ENCODE data around the gene TNFRSF1A.

TNFRSF1A gene

DNA sequence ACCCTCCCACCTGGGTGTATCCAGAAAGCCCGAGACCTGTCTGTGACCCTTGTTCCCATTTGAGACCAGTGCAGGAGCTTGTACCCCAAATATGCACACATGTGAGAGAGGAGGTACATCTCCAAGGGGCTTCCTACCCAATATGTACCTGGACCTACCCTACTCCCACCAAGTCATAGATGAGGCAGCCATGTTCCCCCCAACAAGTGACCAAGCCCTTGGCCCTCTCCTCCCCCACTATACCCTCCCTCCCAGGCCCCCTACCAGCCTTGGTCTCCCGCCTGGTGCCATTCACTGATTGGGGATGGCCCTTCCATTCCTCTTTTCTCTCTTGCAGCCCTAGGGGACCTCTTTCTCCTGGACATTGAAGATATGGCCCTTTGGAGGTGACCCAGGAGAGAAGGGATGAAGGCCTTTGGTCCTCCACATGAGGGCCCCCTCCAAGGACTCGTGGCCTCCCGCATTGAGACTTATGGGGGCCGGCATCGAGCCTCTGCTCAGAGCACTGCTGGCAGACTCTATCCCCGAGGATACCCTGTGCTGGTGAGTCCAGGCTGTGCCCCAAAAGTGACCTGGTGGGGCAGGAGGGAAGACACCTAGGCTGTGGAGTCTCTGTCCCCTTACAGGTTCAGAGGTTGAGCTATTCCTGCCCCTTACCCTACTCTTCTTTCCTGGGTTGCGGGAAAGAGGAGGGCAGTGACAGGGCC is 29.9 kb downstream of the TNFRSF1A start:
- Mint-ChIP-seq H3K36me3 (ENCODE audit: low read depth) (no peaks in the 10 kb centered on the region), H3K4me3 (peak overlapping the region in 2 of 3 experiments; percentile 21 to 48), H3K4me1 (peaks cover 32% of the 10 kb centered on the region), H3K9me3 (no peaks in the 10 kb centered on the region), H3K27me3 (ENCODE audit: low read depth) (peaks cover 27% of the 10 kb centered on the region), H3K27ac (no peak overlapping the region)
- TF ChIP-seq CTCF (IDR thresholded peaks at IDR 0.05; ENCODE audit: unreplicated experiment in 3 of 3): no peak

DNA sequence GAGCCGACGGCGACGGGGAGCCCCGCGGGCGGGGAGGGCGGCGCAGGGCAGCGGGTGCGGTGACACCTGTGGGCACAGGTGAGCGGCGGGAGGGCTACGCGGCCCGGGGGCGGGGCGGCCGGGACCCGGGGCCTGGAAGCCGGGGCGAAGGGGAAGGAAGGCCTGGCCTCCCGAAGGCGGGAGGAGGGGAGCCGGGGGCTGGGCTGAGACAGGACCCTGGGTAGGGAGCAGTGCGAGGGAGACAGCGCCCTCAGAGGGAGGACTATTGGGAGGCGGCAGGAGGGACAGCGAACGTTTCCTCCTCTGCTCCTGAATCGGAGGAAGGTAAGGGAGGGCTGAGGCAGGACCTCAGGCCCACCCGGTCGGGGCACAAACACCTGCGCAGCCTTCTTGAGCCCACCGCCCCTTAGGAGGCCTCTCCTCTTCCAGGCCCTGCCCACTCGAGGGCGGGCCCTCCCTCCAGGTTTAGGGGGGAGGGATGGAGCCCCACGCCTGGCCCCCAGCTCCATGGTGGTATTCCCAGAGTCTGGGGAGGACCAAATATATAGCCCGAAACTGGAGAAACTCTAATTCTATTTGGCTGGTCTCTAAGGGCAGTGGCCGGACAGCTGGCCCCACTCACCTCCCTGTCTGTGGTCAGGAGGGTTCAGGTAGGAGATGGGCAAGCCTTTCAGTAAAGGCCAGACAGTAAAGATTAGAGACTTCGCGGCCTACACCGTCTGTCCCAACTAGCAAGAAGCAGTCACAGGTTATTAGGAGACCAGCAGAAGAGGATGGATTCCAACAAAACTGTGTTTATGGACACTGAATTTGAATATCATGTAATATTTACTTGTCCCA is 30.9 kb downstream of the TNFRSF1A start:
- Mint-ChIP-seq H3K4me3 (peak overlapping the region in 2 of 3 experiments; percentile 38 to 58), H3K9me3 (no peaks in the 10 kb centered on the region), H3K4me1 (peaks cover 37% of the 10 kb centered on the region), H3K36me3 (ENCODE audit: low read depth) (no peaks in the 10 kb centered on the region), H3K27me3 (ENCODE audit: low read depth) (peaks cover 31% of the 10 kb centered on the region), H3K27ac (no peak overlapping the region)
- TF ChIP-seq CTCF (IDR thresholded peaks at IDR 0.05; ENCODE audit: unreplicated experiment in 3 of 3): no peak

- Mint-ChIP-seq H3K36me3 (ENCODE audit: low read depth) (no peaks in the 10 kb centered on the region), H3K27me3 (ENCODE audit: low read depth) (peaks cover 46% of the 10 kb centered on the region), H3K4me3 (no peak overlapping the region), H3K9me3 (no peaks in the 10 kb centered on the region), H3K27ac (no peak overlapping the region), H3K4me1 (peaks cover 25% of the 10 kb centered on the region)
- no peak for TF ChIP-seq CTCF (IDR thresholded peaks at IDR 0.05; ENCODE audit: unreplicated experiment in 3 of 3)
These were observed 34.3 kb downstream of the TNFRSF1A start for GRCh38 chr12:6307529-6307928.

GRCh38 chr12:6306599-6307220 is 35.2 kb downstream of the TNFRSF1A start:
- H3K27ac Mint-ChIP-seq: no peak overlapping the region
- no peaks in the 10 kb centered on the region for H3K36me3 Mint-ChIP-seq (ENCODE audit: low read depth)
- no peaks in the 10 kb centered on the region for H3K9me3 Mint-ChIP-seq
- H3K27me3 Mint-ChIP-seq (ENCODE audit: low read depth): peaks cover 49% of the 10 kb centered on the region
- no peak overlapping the region for H3K4me3 Mint-ChIP-seq
- peaks cover 25% of the 10 kb centered on the region for H3K4me1 Mint-ChIP-seq
- TF ChIP-seq CTCF (IDR thresholded peaks at IDR 0.05; ENCODE audit: unreplicated experiment in 3 of 3): no peak

- Mint-ChIP-seq H3K27ac (no peak overlapping the region), H3K4me1 (peaks cover 25% of the 10 kb centered on the region), H3K4me3 (no peak overlapping the region), H3K27me3 (ENCODE audit: low read depth) (peaks cover 48% of the 10 kb centered on the region), H3K9me3 (no peaks in the 10 kb centered on the region), H3K36me3 (ENCODE audit: low read depth) (no peaks in the 10 kb centered on the region)
- no peak for TF ChIP-seq CTCF (IDR thresholded peaks at IDR 0.05; ENCODE audit: unreplicated experiment in 3 of 3)
These were observed 35.7 kb downstream of the TNFRSF1A start for GRCh38 chr12:6306151-6306550.
